H9 (cell line): ENCODE measurements around the gene KANSL1. TPM values are rescaled to one million over a fixed set of nuclear protein-coding genes. Genes with fewer than 3 reads are reported as not detected.

Experiments used
- DNase-seq: peaks from one replicate; pipeline ENCODE4 v3.0.0-alpha.2; 2017
- H2AFZ ChIP-seq: one replicate; pipeline ENCODE4 v1.6.1; 2013; ENCODE audit warnings: mild to moderate bottlenecking, low read length, control low read depth, moderate library complexity
- H2AK5ac ChIP-seq: 2 replicates; pipeline ENCODE4 v1.6.1; 2013; ENCODE audit warnings: low read length, control low read depth, mixed read lengths; ENCODE audit not compliant: insufficient read length
- H2BK120ac ChIP-seq: one replicate; pipeline ENCODE4 v1.6.1; 2013; ENCODE audit warnings: low read depth, mild to moderate bottlenecking, low read length, control low read depth, inconsistent platforms; ENCODE audit not compliant: poor library complexity, severe bottlenecking
- H2BK12ac ChIP-seq: 2 replicates; pipeline ENCODE4 v1.6.1; 2013; ENCODE audit warnings: low read length, control low read depth, mixed read lengths, low read depth; ENCODE audit not compliant: insufficient read length
- H2BK15ac ChIP-seq: 2 replicates; pipeline ENCODE4 v1.6.1; 2013; ENCODE audit warnings: low read depth, low read length, control low read depth
- H2BK20ac ChIP-seq: one replicate; pipeline ENCODE4 v1.6.1; 2013; ENCODE audit warnings: low read depth, mild to moderate bottlenecking, low read length, control low read depth, inconsistent platforms; ENCODE audit not compliant: poor library complexity, severe bottlenecking
- H2BK5ac ChIP-seq: 2 replicates; pipeline ENCODE4 v1.6.1; 2013; ENCODE audit warnings: low read length, control low read depth, mixed read lengths; ENCODE audit not compliant: insufficient read length
- H3K14ac ChIP-seq: 2 replicates; pipeline ENCODE4 v1.6.1; 2013; ENCODE audit warnings: low read length, control low read depth; ENCODE audit not compliant: insufficient read depth
- H3K18ac ChIP-seq: 2 replicates; pipeline ENCODE4 v1.6.1; 2013; ENCODE audit warnings: low read depth, mild to moderate bottlenecking, mixed read lengths, low read length, control low read depth; ENCODE audit not compliant: insufficient read length
- H3K23ac ChIP-seq: 2 replicates; pipeline ENCODE4 v1.6.1; 2013; ENCODE audit warnings: low read length, control low read depth, mixed read lengths, low read depth; ENCODE audit not compliant: insufficient read length
- H3K23me2 ChIP-seq: 2 replicates; pipeline ENCODE4 v1.6.1; 2013; ENCODE audit warnings: low read depth, mild to moderate bottlenecking, mixed read lengths, low read length, control low read depth; ENCODE audit not compliant: insufficient read length, poor library complexity, severe bottlenecking
- H3K27ac ChIP-seq: 2 replicates; pipeline ENCODE4 v1.5.1; 2013; ENCODE audit warnings: low read length, control low read depth, mixed read lengths, low read depth; ENCODE audit not compliant: insufficient read length
- H3K27me3 ChIP-seq: 2 replicates; pipeline ENCODE4 v1.6.1; 2013; ENCODE audit warnings: low read length, control low read depth, inconsistent platforms; ENCODE audit not compliant: insufficient read depth
- H3K4ac ChIP-seq: 2 replicates; pipeline ENCODE4 v1.6.1; 2013; ENCODE audit warnings: low read depth, mild to moderate bottlenecking, control low read depth, inconsistent platforms, low read length, moderate library complexity
- H3K4me1 ChIP-seq: 2 replicates; pipeline ENCODE4 v1.6.1; 2013; ENCODE audit warnings: low read length, control low read depth, inconsistent platforms; ENCODE audit not compliant: insufficient read depth
- H3K4me2 ChIP-seq: 2 replicates; pipeline ENCODE4 v1.6.1; 2013; ENCODE audit warnings: low read length, control low read depth, mixed read lengths; ENCODE audit not compliant: insufficient read length, insufficient read depth
- H3K56ac ChIP-seq: 2 replicates; pipeline ENCODE4 v1.6.1; 2013; ENCODE audit warnings: low read depth, mild to moderate bottlenecking, mixed read lengths, low read length, control low read depth; ENCODE audit not compliant: insufficient read length
- H3K79me1 ChIP-seq: 2 replicates; pipeline ENCODE4 v1.6.1; 2013; ENCODE audit warnings: low read depth, mild to moderate bottlenecking, moderate library complexity, low read length, control low read depth, inconsistent platforms; ENCODE audit not compliant: insufficient read depth, poor library complexity, severe bottlenecking
- H3K79me2 ChIP-seq: 2 replicates; pipeline ENCODE4 v1.6.1; 2013; ENCODE audit warnings: low read length, control low read depth, inconsistent platforms; ENCODE audit not compliant: insufficient read depth
- H3K9ac ChIP-seq: 2 replicates; pipeline ENCODE4 v1.6.1; 2013; ENCODE audit warnings: low read length, control low read depth, mixed read lengths; ENCODE audit not compliant: insufficient read length; ENCODE audit errors: extremely low read depth
- H3K9me3 ChIP-seq: one replicate; pipeline ENCODE4 v1.6.1; 2013; ENCODE audit warnings: low read depth, low read length, inconsistent platforms; ENCODE audit not compliant: control insufficient read depth
- H3T11ph ChIP-seq: one replicate; pipeline ENCODE4 v1.6.1; 2013; ENCODE audit warnings: mild to moderate bottlenecking, low read length, control low read depth, inconsistent platforms
- H4K20me1 ChIP-seq: one replicate; pipeline ENCODE4 v1.6.1; 2013; ENCODE audit not compliant: control insufficient read depth, insufficient read length, insufficient read depth
- H4K5ac ChIP-seq: 2 replicates; pipeline ENCODE4 v1.6.1; 2013; ENCODE audit warnings: low read depth, mild to moderate bottlenecking, mixed read lengths, low read length, control low read depth; ENCODE audit not compliant: insufficient read length
- H4K8ac ChIP-seq: replicated peaks from 2 replicates; pipeline ENCODE4 v1.6.1; 2013; ENCODE audit warnings: low read length, control low read depth, mixed read lengths, low read depth; ENCODE audit not compliant: insufficient read length
- H4K91ac ChIP-seq: 2 replicates; pipeline ENCODE4 v1.6.1; 2013; ENCODE audit warnings: low read depth, mild to moderate bottlenecking, moderate library complexity, mixed read lengths, low read length, control low read depth; ENCODE audit not compliant: insufficient read length
- H3K27ac Mint-ChIP-seq, 3 experiments: 2 replicates in 2 of 3; 3 replicates in 1 of 3; pipeline ENCODE4 v1.8.0; 2020 to 2021; ENCODE audit warnings: mixed read lengths in 3 of 3, mild to moderate bottlenecking in 1 of 3, moderate library complexity in 1 of 3
- H3K27me3 Mint-ChIP-seq: 2 replicates; pipeline ENCODE4 v1.8.0; 2021; ENCODE audit warnings: low read depth, mild to moderate bottlenecking, moderate library complexity, mixed read lengths
- H3K36me3 Mint-ChIP-seq, 3 experiments: 2 replicates in 2 of 3; 3 replicates in 1 of 3; pipeline ENCODE4 v1.8.0; 2020 to 2021; ENCODE audit warnings: low read depth in 3 of 3, mixed read lengths in 3 of 3; ENCODE audit not compliant: insufficient read depth in 1 of 3
- H3K4me1 Mint-ChIP-seq, 2 experiments: 2 replicates each; pipeline ENCODE4 v1.8.0; 2020; ENCODE audit warnings: mixed read lengths in 2 of 2
- H3K4me3 Mint-ChIP-seq, 2 experiments: 2 replicates in 1 of 2; 3 replicates in 1 of 2; pipeline ENCODE4 v1.8.0; 2020 to 2021; ENCODE audit warnings: mild to moderate bottlenecking in 2 of 2, mixed read lengths in 2 of 2, moderate library complexity in 1 of 2
- H3K9me3 Mint-ChIP-seq, 2 experiments: 2 replicates in 1 of 2; 3 replicates in 1 of 2; pipeline ENCODE4 v1.8.0; 2020; ENCODE audit warnings: mild to moderate bottlenecking in 2 of 2, mixed read lengths in 2 of 2, moderate library complexity in 1 of 2
- WGBS: extraction: QIAGEN DNeasy Blood & Tissue Kit; methylation state at CpG from one replicate; pipeline ENCODE4 v1.1.7; 2013; ENCODE audit warnings: missing lambda C conversion rate, low lambda C conversion rate, mixed read lengths; ENCODE audit not compliant: insufficient read length; ENCODE audit errors: extremely low coverage; 5-methylcytosine and 5-hydroxymethylcytosine counted together
- total RNA-seq: library from RNA; stranded (reverse); gene quantifications from 2 replicates; pipeline ENCODE4 v1.2.1, GENCODE V29; 2021
- TF ChIP-seq, protein P1 (sequence below): fragments of 200-600 bp; sonication (generic); conservative IDR thresholded peaks from 3 replicates; pipeline ENCODE4 v1.8.0; 2021; ENCODE audit warnings: antibody characterized with exemption, mild to moderate bottlenecking

KANSL1 gene
- total RNA-seq, 1 experiment from 2014 or later, result 114 TPM

GRCh38 chr17:46162866-46163265, 30.4 kb downstream of the KANSL1 start:
- no peak overlapping the region for H4K91ac ChIP-seq
- H3K14ac ChIP-seq, result no peak overlapping the region
- DNase-seq, result no peak
- Mint-ChIP-seq H3K27me3 (no peaks in the 10 kb centered on the region), H3K36me3 (peaks cover 5 to 19% (median 10%) of the 10 kb centered on the region in 3 experiments; a peak in 5 of 7 replicates), H3K4me3 (no peak overlapping the region), H3K9me3 (no peaks in the 10 kb centered on the region), H3K4me1 (peaks cover 50 to 53% of the 10 kb centered on the region in 2 experiments), H3K27ac (peak overlapping the region in 1 of 3 experiments; percentile 42; a peak in 3 of 7 replicates)
- H3K4me2 ChIP-seq, result no peak overlapping the region
- no peak overlapping the region for H4K5ac ChIP-seq
- H3K9ac ChIP-seq, result no peak overlapping the region
- H4K20me1 ChIP-seq, result no peaks in the 10 kb centered on the region
- no peaks in the 10 kb centered on the region for H3K23me2 ChIP-seq
- H3K9me3 ChIP-seq, result no peaks in the 10 kb centered on the region
- H2AFZ ChIP-seq, result no peak overlapping the region
- TF ChIP-seq, protein P1, sequence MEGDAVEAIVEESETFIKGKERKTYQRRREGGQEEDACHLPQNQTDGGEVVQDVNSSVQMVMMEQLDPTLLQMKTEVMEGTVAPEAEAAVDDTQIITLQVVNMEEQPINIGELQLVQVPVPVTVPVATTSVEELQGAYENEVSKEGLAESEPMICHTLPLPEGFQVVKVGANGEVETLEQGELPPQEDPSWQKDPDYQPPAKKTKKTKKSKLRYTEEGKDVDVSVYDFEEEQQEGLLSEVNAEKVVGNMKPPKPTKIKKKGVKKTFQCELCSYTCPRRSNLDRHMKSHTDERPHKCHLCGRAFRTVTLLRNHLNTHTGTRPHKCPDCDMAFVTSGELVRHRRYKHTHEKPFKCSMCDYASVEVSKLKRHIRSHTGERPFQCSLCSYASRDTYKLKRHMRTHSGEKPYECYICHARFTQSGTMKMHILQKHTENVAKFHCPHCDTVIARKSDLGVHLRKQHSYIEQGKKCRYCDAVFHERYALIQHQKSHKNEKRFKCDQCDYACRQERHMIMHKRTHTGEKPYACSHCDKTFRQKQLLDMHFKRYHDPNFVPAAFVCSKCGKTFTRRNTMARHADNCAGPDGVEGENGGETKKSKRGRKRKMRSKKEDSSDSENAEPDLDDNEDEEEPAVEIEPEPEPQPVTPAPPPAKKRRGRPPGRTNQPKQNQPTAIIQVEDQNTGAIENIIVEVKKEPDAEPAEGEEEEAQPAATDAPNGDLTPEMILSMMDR, result no peak
- H3K4ac ChIP-seq, result no peak overlapping the region
- H2BK12ac ChIP-seq, result no peak overlapping the region
- H2BK15ac ChIP-seq, result no peak overlapping the region
- 0% methylated on average over 1 of the region's 1 CpG for WGBS
- H3K23ac ChIP-seq, result no peak overlapping the region
- H2BK120ac ChIP-seq, result no peak overlapping the region
- H3K79me1 ChIP-seq, result peaks cover 17% of the 10 kb centered on the region
- H3T11ph ChIP-seq, result no peak overlapping the region
- H3K18ac ChIP-seq, result no peak overlapping the region
- no peak overlapping the region for H3K27ac ChIP-seq
- H3K56ac ChIP-seq, result no peak overlapping the region
- peaks cover 4% of the 10 kb centered on the region for H3K4me1 ChIP-seq
- no peaks in the 10 kb centered on the region for H3K27me3 ChIP-seq
- no peak overlapping the region for H4K8ac ChIP-seq
- no peak overlapping the region for H2AK5ac ChIP-seq
- H3K79me2 ChIP-seq, result peaks cover 79% of the 10 kb centered on the region
- no peak overlapping the region for H2BK5ac ChIP-seq
- H2BK20ac ChIP-seq, result no peak overlapping the region
